Heart left ventricle (tissue), 13 donors: ENCODE results near the gene ACVR2B.

Source experiments
- POLR2A ChIP-seq, 2 donors: fragments of 450-650 bp; IDR thresholded peaks; one replicate each; pipeline ENCODE4 v1.6.1; 2017; ENCODE audit warnings: antibody characterized with exemption in 2 of 2, mild to moderate bottlenecking in 2 of 2, moderate library complexity in 2 of 2
- TF ChIP-seq, protein P1 (sequence below), 12 donors: fragments of 200-600 bp; sonication (generic) in 4 of 12; IDR thresholded peaks; one replicate each; pipeline versions ENCODE4 v1.5.0 to v1.8.0; 2018 to 2022; ENCODE audit warnings: antibody characterized with exemption in 12 of 12, mild to moderate bottlenecking in 5 of 12
- donor health status: ischemic (EF 13 %, LVEDD 7.1; RV severe dilation, severe dysfunction).
- donor health status: DM: no; HTN: yes; CAD: no.
- donor health status: DM: no; HTN: no; CAD: no.
- donor health status: ischemic (EF 25% LVEDD 6.9; RV normal size, moderate dysfunction).
- donor health status: ischemic (EF 25% LVEDD 5.7; RV mildly dilated, moderate dysfunction).
- donor health status: ischemic (EF 35%, LVEDD 5.7; RV mildly dilated, moderate dysfunction).
- donor health status: nonischemic (EF 11% LVEDD 7.7; RV severe dilation, severe dysfunction).
- donor health status: DM: yes; HTN: yes; CAD: no.
- donor health status: PGD.
- donor health status: ischemic (EF 29% LVEDD 5.4; RV normal size, mild dysfunction).
- donor health status: nonischemic (EF 23%, LVEDD 6.1; RV moderate dilation, normal function).

DNA sequence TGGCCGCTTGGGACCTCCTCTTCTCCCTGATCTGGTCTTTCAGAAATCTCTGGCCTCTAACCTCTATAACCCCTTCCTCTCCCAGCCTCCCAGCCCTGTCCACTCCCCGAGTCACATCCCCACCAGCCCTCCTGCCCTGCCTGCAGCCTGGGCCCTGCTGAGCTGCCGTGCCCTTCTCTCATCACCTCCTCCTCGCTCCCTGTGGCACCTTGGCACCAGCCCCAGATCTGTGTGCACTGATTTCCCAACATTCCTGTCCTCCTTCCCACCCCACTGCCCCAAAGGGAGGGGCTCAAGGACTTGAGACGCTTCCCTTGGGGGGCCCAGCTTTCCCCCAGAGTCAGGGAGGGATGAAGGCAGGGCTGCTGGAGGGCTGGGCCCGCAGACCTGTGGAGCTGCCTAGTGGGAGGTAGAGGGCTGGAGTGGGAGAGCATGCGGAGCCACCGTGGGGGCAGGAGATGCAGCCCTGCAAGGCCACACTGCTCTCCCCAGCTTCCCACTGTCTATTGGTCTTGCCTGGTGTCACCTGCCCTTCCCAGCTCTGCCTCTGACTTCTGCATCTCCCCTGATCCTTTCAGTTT is 85.2 kb downstream of the ACVR2B start:
- TF ChIP-seq, protein P1, sequence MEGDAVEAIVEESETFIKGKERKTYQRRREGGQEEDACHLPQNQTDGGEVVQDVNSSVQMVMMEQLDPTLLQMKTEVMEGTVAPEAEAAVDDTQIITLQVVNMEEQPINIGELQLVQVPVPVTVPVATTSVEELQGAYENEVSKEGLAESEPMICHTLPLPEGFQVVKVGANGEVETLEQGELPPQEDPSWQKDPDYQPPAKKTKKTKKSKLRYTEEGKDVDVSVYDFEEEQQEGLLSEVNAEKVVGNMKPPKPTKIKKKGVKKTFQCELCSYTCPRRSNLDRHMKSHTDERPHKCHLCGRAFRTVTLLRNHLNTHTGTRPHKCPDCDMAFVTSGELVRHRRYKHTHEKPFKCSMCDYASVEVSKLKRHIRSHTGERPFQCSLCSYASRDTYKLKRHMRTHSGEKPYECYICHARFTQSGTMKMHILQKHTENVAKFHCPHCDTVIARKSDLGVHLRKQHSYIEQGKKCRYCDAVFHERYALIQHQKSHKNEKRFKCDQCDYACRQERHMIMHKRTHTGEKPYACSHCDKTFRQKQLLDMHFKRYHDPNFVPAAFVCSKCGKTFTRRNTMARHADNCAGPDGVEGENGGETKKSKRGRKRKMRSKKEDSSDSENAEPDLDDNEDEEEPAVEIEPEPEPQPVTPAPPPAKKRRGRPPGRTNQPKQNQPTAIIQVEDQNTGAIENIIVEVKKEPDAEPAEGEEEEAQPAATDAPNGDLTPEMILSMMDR (IDR thresholded peaks at IDR 0.05) = no peak
- no peak for TF ChIP-seq POLR2A (IDR thresholded peaks at IDR 0.05)
